Body of pancreas (tissue), 4 donors: ENCODE results near the gene DYRK1A.

Source experiments
- POLR2A ChIP-seq, 3 donors: fragments of 450-650 bp; IDR thresholded peaks; one replicate each; pipeline ENCODE4 v1.6.1; 2016; ENCODE audit warnings: antibody characterized with exemption in 3 of 3, mild to moderate bottlenecking in 2 of 3
- TF ChIP-seq, protein P1 (sequence below), 7 experiments: fragments of 450-650 bp in 4 of 7; fragments of 200-600 bp in 3 of 7; sonication (generic) in 3 of 7; IDR thresholded peaks; one replicate each; pipeline ENCODE4 v1.5.1; 2016 to 2019; ENCODE audit warnings: antibody characterized with exemption in 7 of 7

DNA sequence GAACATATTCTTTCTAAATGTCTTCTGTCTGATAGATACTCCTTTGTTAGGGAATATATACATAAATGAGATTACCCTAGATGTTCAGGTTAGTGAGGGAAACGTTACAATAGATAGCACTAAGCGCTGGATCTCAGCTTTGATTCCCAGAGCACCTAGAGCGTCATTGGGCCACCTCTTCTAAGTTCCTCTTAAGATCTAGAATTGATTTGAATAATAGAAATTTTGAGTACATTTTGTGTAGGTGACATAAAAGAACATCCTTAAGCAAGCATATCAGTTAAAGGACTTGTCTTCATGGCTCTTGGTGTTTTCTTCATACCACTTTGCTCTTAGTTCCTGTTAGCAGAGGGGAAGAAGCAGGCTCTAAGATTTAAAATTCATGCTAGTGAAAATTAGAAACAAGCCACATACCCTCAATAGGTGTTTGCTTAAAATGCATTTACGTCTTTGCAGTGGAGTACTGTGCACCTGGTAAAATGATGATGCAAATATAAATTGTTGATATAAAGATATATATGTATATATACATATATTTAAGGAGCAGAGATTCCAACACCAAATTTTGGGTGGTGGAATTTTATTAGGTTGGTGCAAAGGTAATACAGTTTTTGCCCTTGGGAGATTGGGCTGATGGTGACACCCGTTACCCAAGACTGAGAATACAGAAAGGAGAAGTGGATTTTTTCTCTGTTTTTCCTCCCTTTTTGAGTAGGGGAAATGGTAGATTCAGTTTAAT is 47.1 kb downstream of the DYRK1A start:
- TF ChIP-seq, protein P1, sequence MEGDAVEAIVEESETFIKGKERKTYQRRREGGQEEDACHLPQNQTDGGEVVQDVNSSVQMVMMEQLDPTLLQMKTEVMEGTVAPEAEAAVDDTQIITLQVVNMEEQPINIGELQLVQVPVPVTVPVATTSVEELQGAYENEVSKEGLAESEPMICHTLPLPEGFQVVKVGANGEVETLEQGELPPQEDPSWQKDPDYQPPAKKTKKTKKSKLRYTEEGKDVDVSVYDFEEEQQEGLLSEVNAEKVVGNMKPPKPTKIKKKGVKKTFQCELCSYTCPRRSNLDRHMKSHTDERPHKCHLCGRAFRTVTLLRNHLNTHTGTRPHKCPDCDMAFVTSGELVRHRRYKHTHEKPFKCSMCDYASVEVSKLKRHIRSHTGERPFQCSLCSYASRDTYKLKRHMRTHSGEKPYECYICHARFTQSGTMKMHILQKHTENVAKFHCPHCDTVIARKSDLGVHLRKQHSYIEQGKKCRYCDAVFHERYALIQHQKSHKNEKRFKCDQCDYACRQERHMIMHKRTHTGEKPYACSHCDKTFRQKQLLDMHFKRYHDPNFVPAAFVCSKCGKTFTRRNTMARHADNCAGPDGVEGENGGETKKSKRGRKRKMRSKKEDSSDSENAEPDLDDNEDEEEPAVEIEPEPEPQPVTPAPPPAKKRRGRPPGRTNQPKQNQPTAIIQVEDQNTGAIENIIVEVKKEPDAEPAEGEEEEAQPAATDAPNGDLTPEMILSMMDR (IDR thresholded peaks at IDR 0.05): no peak
- TF ChIP-seq POLR2A (IDR thresholded peaks at IDR 0.05): no peak
